Measurements from ENCODE around the gene PIGU.
"Not testable (repeated sequence)": the region's sequence is repeated elsewhere in the genome, so short reads cannot be mapped to it uniquely, and the experiment has no call there.

The PIGU gene

GRCh38 chr20:34706912-34707784 lies 30.3 kb upstream of the PIGU start:
- DNase-seq (ENCODE audit: low read depth) = no peak

DNA sequence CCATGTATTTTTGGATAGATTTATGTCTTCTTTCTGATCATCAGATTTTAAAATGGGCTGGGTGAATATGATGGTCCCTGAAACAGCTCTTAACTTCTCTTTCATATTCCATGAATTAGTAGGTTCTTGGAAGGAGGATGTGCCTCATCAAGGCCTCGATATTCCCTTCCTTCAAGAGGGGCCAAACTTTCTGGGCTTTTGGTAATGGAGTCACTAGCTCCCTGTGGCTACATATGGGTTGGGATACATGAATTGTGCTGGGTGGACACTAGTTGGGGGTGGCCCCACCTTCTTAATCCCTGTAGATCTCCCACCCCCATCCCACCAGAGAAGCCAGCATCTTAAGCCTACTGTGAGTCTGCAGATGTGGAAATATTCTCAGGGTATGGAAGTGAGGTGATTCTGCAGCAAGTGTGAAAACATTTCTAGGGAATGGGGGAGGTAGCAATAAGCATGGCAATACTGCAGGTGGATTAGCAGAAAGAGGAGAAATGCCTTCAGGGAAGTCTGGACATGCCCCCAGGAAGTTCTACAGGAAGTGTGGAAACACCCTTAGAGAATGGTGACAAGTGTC lies 29.5 kb upstream of the PIGU start:
- no peak for DNase-seq (ENCODE audit: low read depth)

GRCh38 chr20:34705397-34706301 lies 28.8 kb upstream of the PIGU start:
- no peak for DNase-seq (ENCODE audit: low read depth)

DNA sequence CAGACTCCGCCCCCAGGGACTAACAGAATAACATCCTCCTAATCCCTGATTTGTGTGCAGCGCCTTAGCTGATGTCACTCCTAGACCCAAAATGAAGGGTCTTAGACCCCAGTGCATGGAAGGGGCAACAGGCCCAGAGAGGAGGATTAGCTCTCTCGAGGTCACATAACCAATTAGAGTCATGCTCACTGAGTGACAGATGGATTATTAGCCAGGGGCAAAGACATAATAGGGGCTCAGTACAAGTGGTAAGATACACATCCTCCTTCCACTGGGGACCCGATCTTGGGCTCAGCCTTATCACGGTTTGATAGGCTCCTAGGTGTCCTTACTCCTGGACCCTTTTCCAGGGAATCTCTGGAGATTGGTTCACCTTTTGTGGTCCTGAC lies 28.1 kb upstream of the PIGU start:
- DNase-seq (ENCODE audit: low read depth) = no peak

GRCh38 chr20:34704177-34705007 lies 27.5 kb upstream of the PIGU start, which contains the start of gene TP53INP2:
TSS of gene TP53INP2 (plus strand) at chr20:34704344. CDS start at chr20:34708740, 4,396 bp downstream.
- DNase-seq (ENCODE audit: low read depth) = no peak

DNA sequence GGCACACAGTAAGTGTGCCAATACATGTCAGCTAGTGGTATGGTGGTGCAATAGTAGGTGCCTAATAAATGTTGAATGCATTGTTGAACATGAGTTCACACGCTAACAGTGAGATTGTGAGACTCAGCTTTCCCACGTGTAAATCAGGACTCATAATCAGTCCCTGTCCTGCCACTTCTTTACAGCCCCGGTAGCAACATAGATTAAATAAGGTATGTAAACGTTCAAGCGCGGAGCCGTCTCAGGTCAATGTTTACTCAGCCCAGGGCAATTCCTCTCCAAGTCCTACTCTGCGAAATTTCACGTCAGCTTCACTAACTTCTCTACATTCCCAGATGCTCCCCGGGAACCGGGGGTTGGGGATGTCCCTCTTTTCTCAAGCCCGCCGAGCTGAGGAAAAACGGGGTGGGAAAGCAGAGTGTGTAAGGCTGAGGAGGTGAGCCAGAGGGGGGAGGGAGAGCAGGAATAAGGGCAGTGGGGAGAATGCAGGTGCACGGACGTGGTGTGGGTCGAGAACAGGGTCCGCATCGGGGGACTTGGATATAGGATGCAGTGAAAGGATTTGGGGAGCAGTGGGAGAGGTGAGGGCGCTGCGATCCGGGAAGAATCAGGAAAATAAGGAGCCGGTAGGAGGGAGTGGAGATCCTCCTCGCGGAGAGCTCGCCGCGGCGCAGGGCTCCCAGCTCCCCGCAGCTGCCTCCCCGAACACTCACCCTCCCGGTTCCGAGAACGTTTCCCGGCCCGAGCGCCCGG lies 26.7 kb upstream of the PIGU start:
- DNase-seq (ENCODE audit: low read depth) = no peak

- DNase-seq (ENCODE audit: low read depth) = no peak
Observed at GRCh38 chr20:34703061-34703423, 26.1 kb upstream of the PIGU start.

DNA sequence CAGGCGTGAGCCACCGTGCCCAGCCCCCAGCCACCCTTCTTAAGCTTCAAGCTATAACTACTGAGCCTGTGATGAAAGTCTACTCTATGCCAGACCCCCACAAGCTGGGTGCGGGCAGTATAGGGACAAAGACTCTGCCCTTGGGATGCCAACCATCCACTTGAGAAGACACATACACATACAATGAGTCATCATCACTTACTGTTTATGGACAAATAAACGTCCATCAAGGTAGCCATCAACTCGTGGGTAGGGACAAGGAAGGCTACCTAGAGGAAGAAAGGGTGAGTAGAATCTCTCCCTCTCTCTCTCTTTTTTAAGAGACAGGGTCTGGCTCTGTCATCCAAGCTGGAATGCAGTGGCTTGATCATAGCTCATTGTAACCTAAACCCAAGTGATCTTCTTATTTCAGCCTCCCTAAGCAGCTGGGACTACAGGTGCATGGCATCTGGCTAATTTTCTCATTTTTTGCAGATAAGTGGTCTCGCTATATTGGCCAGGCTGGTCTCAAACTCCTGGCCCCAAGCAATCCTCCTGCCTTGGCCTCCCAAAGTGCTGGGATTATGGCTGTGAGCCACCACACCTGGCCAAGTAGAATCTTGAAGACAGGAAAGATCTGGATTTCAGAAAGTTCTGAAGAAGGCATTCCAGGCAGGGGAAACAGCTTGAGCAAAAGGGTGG lies 24.7 kb upstream of the PIGU start:
- no peak for DNase-seq (ENCODE audit: low read depth)

DNA sequence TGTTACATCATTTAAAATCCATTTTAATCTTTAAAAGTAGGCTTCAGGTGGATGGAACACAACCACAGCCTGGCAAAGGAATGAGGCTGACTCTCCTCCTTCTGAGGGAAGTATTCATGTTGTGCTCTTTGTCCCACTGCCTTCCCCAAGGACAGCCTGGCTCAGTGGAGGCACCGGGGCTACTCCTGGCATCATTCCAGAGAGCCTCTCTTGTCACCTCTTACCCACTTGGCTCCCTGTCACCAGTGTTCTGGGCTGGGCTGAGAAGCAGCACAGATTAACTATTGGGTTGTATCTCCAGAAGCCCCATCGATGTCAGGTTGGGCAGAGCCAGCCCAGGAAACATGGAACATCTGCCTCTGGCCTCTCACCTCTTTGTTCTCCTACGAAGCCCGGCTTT lies 16.5 kb upstream of the PIGU start:
- no peak for DNase-seq (ENCODE audit: low read depth)

DNA sequence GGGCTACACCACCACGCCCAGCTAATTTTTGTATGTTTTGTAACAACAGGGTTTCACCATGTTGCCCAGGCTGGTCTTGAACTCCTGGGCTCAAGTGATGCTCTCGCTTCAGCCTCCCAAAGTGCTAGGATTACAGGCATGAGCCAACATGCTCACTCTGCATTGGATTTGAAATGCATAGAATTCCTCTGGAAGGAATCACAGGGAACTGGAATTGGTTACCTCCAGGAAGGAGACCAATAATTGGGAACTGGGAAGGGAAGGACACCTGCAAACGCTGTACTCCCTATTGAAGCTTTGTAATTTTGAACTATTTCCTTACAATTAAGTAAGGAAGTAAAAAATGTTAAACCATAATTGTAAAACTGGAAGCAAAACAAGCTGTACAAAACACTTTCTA lies 14.9 kb upstream of the PIGU start:
- no peak for DNase-seq (ENCODE audit: low read depth)

DNA sequence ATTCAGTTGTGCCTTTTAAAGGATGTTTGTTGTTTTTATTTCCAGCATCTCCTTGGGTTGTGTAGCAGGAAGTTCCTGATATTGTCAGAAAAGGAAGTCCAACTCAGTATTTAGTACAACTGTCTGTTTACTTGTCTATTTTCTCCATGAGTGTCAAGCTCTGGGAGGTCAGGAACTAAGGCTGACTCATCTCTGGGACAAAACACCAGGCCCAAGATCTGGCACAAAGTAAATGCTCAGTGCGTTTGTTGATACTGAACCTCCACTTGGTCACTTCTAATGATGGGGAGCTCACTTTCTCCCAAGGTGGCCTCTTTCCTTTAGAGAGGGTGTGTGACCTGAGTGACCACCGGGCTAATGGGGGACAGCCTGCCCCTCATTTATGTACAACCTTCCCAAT lies 12.6 kb upstream of the PIGU start:
- no peak for DNase-seq (ENCODE audit: low read depth)

DNA sequence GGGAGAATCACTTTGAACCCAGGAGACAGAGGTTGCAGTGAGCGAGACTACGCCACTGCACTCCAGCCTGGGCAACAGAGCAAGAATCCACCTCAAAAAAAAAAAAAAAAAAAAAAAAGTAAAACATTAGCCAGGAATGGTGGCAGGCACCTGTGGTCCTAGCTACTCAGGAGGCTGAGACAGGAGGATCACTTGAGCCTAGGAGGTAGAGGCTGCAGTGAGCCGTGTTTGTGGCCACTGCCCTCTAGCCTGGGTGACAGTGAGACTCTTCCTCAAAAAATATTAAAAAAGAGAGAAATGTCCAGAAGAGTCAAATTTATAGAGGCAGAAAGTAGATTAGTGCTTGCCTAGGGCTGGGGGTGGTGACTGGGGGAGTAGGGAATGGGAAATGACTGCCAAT lies 6.8 kb upstream of the PIGU start:
- no peak for DNase-seq (ENCODE audit: low read depth)

DNA sequence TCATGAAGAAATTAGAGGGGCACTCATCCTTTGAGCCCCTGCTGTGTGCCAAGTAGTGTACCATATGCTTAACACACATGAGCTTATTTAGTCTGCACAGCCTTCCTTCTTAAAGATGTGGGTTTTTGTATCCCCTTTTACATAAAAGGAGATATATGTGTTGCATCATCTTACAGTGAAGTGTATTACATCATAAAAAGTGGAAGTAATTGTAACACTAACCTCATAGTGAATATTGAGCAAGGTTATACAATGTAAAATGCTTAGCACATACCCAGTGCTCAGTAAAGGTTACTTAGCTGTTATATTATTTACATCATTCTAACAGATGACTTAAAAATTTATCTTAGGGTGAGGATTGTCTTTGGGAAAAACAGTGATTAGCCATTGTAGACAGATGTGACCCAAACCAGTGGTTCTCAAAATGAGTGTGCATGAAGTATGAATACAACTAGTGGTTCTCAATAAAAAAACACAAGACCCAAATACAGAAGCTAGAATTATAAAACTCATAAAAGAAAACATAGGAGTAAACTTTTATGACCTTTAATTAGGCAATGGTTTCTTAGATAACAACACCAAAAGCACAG lies 3.8 kb upstream of the PIGU start:
- DNase-seq (ENCODE audit: low read depth) = no peak

DNA sequence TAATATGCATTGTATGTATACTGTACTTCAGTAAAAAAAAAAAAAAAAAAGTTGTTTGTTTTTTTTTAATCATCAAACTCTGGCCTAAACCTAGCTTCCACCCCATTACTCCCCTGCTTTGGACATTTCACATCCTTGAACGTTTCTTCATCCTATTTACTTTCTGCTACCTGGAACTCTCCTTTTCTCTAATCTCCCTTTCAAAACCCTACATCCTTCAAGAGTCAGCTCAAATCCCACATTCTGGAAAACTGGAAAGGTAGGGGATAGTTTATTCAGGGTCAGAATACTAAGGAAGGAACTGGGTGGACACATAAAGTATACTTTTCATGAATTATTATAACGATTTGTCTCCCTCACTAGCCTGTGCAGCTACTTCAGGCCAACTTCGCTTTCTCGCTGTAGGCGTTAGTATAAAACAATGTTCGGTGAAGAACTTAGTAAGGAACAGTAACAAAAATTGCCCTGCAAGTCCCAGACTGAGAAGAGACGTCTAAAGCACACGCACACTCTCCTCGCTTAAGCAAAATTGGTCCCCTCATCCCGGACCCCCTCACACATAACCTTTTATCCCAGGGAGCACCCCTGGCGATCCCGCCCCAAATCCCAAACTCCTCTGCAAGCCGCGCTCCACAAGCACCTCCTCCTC lies 775 bp downstream of the PIGU start:
- DNase-seq (ENCODE audit: low read depth) = no peak

DNA sequence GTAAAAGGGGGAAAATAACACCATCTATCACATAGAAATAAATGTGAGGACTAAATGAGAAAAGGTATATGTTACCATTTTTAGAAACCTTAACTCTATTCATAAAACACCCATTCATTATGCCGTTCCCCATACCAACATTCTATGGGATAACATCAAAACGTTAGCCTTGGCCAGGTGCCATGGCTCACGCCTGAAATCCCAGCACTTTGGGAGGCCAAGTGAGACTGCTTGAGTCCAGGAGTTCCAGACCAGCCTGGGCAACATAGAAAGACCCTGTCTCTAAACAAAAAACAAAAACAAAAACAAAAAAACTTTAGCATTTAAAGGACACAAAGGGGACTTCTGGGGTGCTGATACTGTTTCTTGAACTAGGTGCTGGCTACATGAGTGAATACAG lies 1.3 kb downstream of the PIGU start:
- DNase-seq (ENCODE audit: low read depth) = no peak

DNA sequence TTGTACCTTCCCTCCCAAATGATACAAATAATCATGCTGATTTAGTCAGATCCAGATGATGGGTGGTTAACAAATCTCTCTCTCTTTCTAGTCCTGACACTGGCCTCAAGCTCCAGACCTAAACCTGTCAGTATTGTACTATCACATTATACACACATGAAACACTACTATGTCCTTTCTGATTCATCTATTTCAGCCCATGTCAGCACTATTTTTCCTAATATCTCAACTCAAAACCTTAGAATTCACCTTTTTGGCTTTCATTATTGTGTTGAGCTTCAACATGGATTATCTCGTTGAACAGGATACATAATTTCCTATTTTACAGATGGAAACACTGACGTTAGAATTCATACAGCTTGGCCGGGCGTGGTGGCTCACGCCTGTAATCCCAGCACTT lies 3.5 kb downstream of the PIGU start:
- DNase-seq (ENCODE audit: low read depth) = no peak

DNA sequence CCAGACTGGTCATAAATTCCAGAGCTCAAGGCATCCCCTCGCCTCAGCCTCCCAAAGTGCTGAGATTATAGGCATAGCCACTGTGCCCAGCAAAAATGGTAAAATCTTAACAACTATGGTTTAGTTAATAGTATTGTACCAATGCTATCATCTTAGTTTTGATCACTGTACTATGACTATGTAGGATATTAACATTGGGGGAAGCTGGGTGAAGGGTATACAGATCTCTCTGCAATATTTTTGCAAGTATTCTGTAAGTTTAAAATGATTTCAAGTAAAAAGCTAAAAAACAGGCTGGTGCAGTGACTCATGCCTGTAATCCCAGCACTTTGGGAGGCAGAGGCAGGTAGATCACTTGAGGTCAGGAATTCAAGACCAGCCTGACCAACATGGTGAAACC lies 7.8 kb downstream of the PIGU start:
- DNase-seq (ENCODE audit: low read depth) = no peak

DNA sequence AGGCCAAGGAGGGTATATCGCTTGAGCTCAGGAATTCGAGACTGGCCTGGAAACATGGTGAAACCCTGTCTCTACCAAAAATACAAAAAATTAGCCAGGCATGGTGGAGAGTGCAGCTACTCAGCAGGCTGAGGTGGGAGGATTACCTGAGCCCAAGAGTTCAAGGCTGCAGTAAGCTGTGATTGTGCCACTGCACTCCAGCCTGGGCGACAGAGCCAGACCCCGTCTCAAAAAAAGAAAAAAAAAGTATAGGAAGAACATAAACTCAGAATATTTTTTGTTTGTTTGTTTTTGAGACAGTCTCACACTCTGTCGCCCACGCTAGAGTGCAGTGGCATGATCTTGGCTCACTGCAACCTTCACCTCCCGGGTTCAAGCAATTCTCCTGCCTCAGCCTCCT lies 12.1 kb downstream of the PIGU start:
- DNase-seq (ENCODE audit: low read depth) = not testable (repeated sequence)

DNA sequence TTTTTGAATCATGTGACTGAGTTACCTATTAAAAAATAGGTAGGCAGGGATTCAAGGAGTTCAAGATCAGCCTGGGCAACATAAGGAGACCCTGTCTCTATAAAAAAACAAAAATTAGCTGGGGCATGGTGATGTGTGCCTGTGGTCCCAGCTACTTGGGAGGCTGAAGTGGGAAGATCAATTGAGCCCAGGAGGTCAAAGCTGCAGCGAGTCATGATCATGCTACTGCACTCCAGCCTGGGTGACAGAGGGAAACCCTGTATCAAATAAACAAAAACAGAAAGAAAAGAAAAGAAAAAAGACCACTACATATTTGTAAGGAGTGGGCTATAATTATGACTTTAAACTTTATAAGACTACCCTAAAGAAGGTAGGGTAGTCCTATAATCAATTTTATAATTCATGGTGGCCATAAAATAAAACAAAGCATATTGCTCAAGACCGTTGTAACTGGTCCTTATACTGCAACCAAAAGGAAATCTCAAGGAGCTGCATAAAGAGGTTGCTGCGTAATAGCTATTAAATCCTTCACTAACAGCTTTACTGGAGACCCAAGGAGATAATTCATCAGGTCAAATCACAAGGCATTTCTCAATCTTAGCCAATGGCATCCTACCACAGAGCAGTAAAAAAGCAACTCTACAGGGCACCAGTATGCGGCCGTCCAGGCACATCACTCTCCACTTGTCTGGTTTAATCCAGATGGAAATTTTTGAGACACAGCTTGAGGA lies 13.5 kb downstream of the PIGU start:
- DNase-seq (ENCODE audit: low read depth) = no peak

Data from HS-5 (cell line).